Measurements from ENCODE around the gene LIN9. TPM values are rescaled to one million over a fixed set of nuclear protein-coding genes. Genes with fewer than 3 reads are reported as not detected.

LIN9 gene, protein sequence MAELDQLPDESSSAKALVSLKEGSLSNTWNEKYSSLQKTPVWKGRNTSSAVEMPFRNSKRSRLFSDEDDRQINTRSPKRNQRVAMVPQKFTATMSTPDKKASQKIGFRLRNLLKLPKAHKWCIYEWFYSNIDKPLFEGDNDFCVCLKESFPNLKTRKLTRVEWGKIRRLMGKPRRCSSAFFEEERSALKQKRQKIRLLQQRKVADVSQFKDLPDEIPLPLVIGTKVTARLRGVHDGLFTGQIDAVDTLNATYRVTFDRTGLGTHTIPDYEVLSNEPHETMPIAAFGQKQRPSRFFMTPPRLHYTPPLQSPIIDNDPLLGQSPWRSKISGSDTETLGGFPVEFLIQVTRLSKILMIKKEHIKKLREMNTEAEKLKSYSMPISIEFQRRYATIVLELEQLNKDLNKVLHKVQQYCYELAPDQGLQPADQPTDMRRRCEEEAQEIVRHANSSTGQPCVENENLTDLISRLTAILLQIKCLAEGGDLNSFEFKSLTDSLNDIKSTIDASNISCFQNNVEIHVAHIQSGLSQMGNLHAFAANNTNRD
- 19.5 TPM for total RNA-seq
- long read RNA-seq, transcript LIN9-201 (15 exons, 3,567 nt): major isoform, 32 of 50 reads
- long read RNA-seq, partial matches to known transcripts: 2 of 50 reads
- long read RNA-seq, other reads (novel, unspliced or antisense): 12 of 50 reads

DNA sequence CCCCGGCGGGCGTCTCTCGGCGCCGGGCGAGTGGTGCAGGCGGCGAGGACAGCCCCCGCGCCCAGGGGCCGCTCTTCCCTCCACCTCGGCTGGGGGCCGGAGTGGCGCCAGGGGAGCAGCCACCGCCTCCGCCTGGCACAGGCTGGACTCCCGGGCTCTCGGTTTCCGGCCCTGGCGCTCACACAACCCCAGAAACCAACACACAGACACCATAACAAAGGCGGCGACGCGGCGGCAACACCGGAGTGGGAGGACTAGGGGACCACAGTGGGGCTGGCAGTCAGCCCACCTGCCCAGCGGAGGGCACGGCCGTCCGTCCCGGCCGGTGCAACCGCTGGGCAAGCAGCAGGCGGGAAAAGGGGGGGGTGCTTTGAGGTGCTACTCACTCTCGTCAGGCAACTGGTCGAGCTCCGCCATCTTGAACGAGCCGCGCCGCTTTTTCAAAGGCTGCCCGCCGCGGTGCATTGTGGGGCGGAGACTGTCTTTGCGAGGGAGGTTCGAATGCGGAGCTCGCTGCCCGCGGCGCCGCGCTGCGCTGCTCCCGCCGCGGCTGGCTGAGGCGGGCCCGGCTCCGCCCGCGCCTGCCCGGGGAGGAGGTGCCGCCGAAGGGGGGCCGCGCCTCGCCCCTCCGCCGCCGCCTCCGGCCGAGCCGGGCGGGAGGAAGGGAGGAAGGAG is at the start of gene LIN9:
Gene LIN9, minus strand, starts transcription at position 442 of the 675 bp plus-strand sequence. Its CDS starts 25 bp downstream, at position 417.
- intact Hi-C loops (cut with micrococcal nuclease): no loop called here
- Histone ChIP-seq H3K9me3 (replicated peaks) (no peaks in the 10 kb centered on the region), H3K27me3 (ENCODE audit: low read depth) (no peaks in the 10 kb centered on the region)

DNA sequence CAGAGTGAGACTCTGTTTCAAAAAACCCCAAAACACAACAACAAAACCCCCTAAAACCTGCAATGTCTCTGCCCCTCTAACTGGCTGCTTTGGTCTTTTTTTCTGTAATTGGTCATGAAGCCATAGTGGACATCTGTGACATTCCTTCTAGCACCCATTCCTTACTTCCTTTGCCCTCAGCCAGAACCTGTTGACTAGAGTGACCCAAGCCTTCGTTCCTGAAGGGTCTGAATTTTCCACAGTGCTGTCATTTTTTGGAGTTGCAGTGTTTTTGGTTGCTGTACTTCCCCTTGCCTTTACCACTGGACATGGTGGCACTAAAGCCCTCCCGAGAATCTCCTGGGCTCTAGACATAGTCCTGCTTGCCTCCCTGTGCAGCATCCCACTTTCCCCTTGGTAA is 48.5 kb upstream of the LIN9 start:
- no peak overlapping the region for H3K4me3 ChIP-seq
- no peaks in the 10 kb centered on the region for H3K9me3 ChIP-seq (replicated peaks)
- H3K36me3 ChIP-seq: peaks cover 42% of the 10 kb centered on the region
- TF ChIP-seq, protein P1, sequence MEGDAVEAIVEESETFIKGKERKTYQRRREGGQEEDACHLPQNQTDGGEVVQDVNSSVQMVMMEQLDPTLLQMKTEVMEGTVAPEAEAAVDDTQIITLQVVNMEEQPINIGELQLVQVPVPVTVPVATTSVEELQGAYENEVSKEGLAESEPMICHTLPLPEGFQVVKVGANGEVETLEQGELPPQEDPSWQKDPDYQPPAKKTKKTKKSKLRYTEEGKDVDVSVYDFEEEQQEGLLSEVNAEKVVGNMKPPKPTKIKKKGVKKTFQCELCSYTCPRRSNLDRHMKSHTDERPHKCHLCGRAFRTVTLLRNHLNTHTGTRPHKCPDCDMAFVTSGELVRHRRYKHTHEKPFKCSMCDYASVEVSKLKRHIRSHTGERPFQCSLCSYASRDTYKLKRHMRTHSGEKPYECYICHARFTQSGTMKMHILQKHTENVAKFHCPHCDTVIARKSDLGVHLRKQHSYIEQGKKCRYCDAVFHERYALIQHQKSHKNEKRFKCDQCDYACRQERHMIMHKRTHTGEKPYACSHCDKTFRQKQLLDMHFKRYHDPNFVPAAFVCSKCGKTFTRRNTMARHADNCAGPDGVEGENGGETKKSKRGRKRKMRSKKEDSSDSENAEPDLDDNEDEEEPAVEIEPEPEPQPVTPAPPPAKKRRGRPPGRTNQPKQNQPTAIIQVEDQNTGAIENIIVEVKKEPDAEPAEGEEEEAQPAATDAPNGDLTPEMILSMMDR (IDR thresholded peaks at IDR 0.05; ENCODE audit: borderline replicate concordance): no peak
- no peak for DNase-seq
- intact Hi-C loops (cut with micrococcal nuclease): no loop called here
- H3K4me1 ChIP-seq: peaks cover 50% of the 10 kb centered on the region
- H3K27ac ChIP-seq (replicated peaks): peak overlapping the region; percentile 80
- no peaks in the 10 kb centered on the region for H3K27me3 ChIP-seq (ENCODE audit: low read depth)

More for the DNA sequence above, at the start of gene LIN9:
- H3K4me3 ChIP-seq: peak within 1 kb of the TSS; percentile 98
- no peaks in the 10 kb centered on the region for H3K36me3 ChIP-seq
- H3K4me1 ChIP-seq: peaks cover 39% of the 10 kb centered on the region
- peak; percentile 92 for DNase-seq
- peak within 1 kb of the TSS; percentile 95 for H3K27ac ChIP-seq (replicated peaks)
- TF ChIP-seq, protein P1 (IDR thresholded peaks at IDR 0.05; ENCODE audit: borderline replicate concordance): no peak

DNA sequence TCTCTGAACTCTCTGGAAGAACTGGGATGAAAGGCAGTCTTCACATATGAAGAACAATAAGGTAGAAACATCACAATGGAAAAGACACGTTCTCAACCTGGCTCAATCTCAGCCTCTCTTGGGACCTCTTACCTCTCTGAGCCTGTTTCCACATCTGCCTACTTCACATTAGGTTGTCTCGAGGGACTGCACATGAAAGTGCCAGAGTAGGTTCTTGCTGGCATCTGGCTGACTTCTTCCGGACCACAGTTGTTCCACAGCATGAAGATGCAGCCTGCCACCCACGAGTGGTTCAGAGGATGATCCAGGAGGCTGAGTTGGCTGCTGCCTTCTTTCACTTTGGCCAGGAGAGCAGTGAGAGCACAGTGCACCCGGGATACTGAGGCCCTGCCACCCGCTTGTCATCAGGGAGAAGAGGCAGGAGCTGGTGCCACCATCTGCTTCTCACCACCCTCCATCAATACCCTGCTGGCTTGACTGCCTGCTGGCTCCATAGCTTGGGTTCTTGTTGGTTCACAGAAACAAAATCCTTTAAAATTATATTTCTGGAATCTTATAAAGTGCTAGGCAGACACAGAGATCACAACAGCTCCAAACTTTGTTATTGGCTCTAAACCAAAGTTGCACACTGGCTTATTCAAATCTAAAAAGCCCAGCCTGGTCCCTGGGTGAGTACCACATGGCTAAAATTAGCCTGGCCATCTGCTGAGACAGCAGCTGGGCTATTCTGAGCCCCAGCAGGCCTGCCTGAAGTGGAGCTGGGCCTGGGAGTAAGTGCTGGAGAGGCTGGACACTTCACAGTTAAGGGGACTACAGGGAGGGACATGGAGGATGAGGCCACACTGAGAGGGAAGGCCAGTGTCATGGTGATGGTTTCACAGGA is 46.9 kb upstream of the LIN9 start:
- Histone ChIP-seq H3K4me1 (peaks cover 48% of the 10 kb centered on the region), H3K9me3 (replicated peaks) (no peaks in the 10 kb centered on the region), H3K36me3 (peaks cover 27% of the 10 kb centered on the region), H3K4me3 (no peak overlapping the region), H3K27me3 (ENCODE audit: low read depth) (no peaks in the 10 kb centered on the region), H3K27ac (replicated peaks) (peak overlapping the region; percentile 80)
- intact Hi-C loops (cut with micrococcal nuclease): no loop called here
- DNase-seq: peak; percentile 53
- TF ChIP-seq, protein P1 (IDR thresholded peaks at IDR 0.05; ENCODE audit: borderline replicate concordance): no peak

DNA sequence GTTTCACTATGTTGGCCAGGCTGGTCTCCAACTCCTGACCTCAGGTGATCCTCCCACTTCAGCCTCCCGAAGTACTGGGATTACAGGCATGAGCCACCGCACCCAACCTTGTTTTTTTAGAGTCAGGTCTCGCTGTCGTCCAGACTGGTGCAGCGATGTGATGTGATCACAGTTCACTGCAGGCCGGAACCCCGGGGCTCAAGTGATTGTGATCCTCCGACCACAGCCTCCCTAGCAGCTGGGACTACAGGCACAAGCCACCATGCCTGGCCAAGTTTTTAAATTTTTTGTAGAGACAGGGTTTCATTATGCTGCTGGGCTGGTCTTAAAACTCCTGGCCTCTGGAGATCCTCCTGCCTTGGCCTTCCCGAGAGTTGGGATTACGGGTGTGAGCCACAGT is 46.1 kb upstream of the LIN9 start:
- TF ChIP-seq, protein P1 (IDR thresholded peaks at IDR 0.05; ENCODE audit: borderline replicate concordance): no peak
- Histone ChIP-seq H3K4me3 (no peak overlapping the region), H3K36me3 (peaks cover 18% of the 10 kb centered on the region), H3K9me3 (replicated peaks) (no peaks in the 10 kb centered on the region), H3K27me3 (ENCODE audit: low read depth) (no peaks in the 10 kb centered on the region), H3K27ac (replicated peaks) (peak overlapping the region; percentile 80), H3K4me1 (peaks cover 53% of the 10 kb centered on the region)
- intact Hi-C loops (cut with micrococcal nuclease): no loop called here
- DNase-seq: no peak
